Retinal pigment epithelial cell (primary cell): Measurements from ENCODE around the gene NCLN.
"Not testable (repeated sequence)": the region's sequence is repeated elsewhere in the genome, so short reads cannot be mapped to it uniquely, and the experiment has no call there.

Source experiments
- DNase-seq: peaks from one replicate; pipeline ENCODE4 v3.0.0-alpha.2; 2010; ENCODE audit warnings: low read depth
- H3K4me3 ChIP-seq: 2 replicates; pipeline ENCODE4 v1.5.1; 2011; ENCODE audit warnings: mild to moderate bottlenecking, low read length, control low read depth, moderate library complexity
- CTCF ChIP-seq: conservative IDR thresholded peaks from 2 replicates; pipeline ENCODE4 v1.5.1; 2011; ENCODE audit warnings: low read depth, low read length, control low read depth, inconsistent platforms

Gene NCLN

GRCh38 chr19:3150739-3151329 lies 34.9 kb upstream of the NCLN start:
- no peak overlapping the region for H3K4me3 ChIP-seq
- no peak for DNase-seq
- no peak for TF ChIP-seq CTCF

- H3K4me3 ChIP-seq, result no peak overlapping the region
- DNase-seq, result no peak
- TF ChIP-seq CTCF, result no peak
These were observed 33.9 kb upstream of the NCLN start for GRCh38 chr19:3151563-3152418.

GRCh38 chr19:3152419-3152780 lies 33.3 kb upstream of the NCLN start:
- no peak for DNase-seq
- H3K4me3 ChIP-seq, result no peak overlapping the region
- no peak for TF ChIP-seq CTCF

GRCh38 chr19:3153286-3154230 lies 32.2 kb upstream of the NCLN start:
- H3K4me3 ChIP-seq, result no peak overlapping the region
- DNase-seq, result no peak
- TF ChIP-seq CTCF, result no peak

- H3K4me3 ChIP-seq, DNase-seq: not testable (repeated sequence)
These were observed 31.3 kb upstream of the NCLN start for GRCh38 chr19:3154447-3154846.

- no peak for TF ChIP-seq CTCF
- no peak overlapping the region for H3K4me3 ChIP-seq
- DNase-seq, result peak; percentile 71
These were observed 30.6 kb upstream of the NCLN start for GRCh38 chr19:3154957-3155736.
